HCT116 (cell line): ENCODE results near the gene DCP2. TPM values are rescaled to one million over a fixed set of nuclear protein-coding genes. Genes with fewer than 3 reads are reported as not detected.

Source experiments
- ATAC-seq: fragments of 200-7000 bp; cut with Tn5 transposase; 2 replicates; pipeline ENCODE4 v1.9.1; 2020; ENCODE audit warnings: mild to moderate bottlenecking, moderate library complexity
- BruUV-seq: library from RNA; stranded (reverse); fragments of 400-500 nt; replicated peaks from 2 replicates; lab custom pipeline; 2021; lab: Mats Ljungman, UMichigan
- CTCF ChIA-PET: fragments of 300-600 bp; sonication (Branson Sonifier 250); formaldehyde crosslinking; loops from one replicate; lab custom pipeline; 2021; ENCODE audit warnings: antibody characterized with exemption; lab: Charles Lee
- POLR2A ChIA-PET: fragments of 300-600, 350-600 bp; sonication (Branson Sonifier 250); formaldehyde crosslinking; loops from one replicate; lab custom pipeline; 2021; ENCODE audit warnings: antibody characterized with exemption; lab: Charles Lee
- RAD21 ChIA-PET, 2 experiments: fragments of 300-600 bp; sonication (Branson Sonifier 250); formaldehyde crosslinking; loops; one replicate each; lab custom pipeline; 2023; ENCODE audit warnings: low total read pairs in 2 of 2; ENCODE audit not compliant: uncharacterized antibody in 2 of 2, unreplicated experiment in 2 of 2, low non-redundant PET in 1 of 2; lab: Charles Lee
- DNase-seq: peaks from one replicate; pipeline ENCODE4 v3.0.0-alpha.2; 2010; ENCODE audit warnings: low read depth, low spot score
- H2AFZ ChIP-seq: fragments of 200-600 bp; shearing (Covaris generic), sonication (generic); 2 replicates; pipeline ENCODE4 v1.6.1; 2017; ENCODE audit warnings: low read depth, mixed run types, mixed read lengths, antibody characterized with exemption, low read length; ENCODE audit not compliant: poor library complexity, severe bottlenecking
- H3K27ac ChIP-seq: 2 replicates; pipeline ENCODE4 v1.5.1; 2012; ENCODE audit warnings: low read depth, low read length
- H3K27me3 ChIP-seq: fragments of 200-600 bp; sonication (generic); 2 replicates; pipeline ENCODE4 v1.6.1; 2016; ENCODE audit warnings: mixed run types, low read length, mixed read lengths; ENCODE audit not compliant: insufficient read depth
- H3K36me3 ChIP-seq, 2 experiments: fragments of 200-500 bp in 1 of 2; fragments of 200-600 bp in 1 of 2; sonication (Bioruptor generic) in 1 of 2; sonication (generic) in 1 of 2; 2 replicates each; pipeline versions ENCODE4 v1.5.1 to v1.6.1; 2014 to 2016; ENCODE audit warnings: low read length in 2 of 2, inconsistent platforms in 1 of 2, mixed read lengths in 1 of 2, mixed run types in 1 of 2; ENCODE audit not compliant: insufficient read depth in 2 of 2, control insufficient read depth in 1 of 2
- H3K4me1 ChIP-seq, 2 experiments: fragments of 200-600 bp in 1 of 2; sonication (generic) in 1 of 2; 2 replicates each; pipeline versions ENCODE4 v1.5.1 to v1.6.1; 2012 to 2017; ENCODE audit warnings: low read length in 2 of 2, inconsistent platforms in 1 of 2, mild to moderate bottlenecking in 1 of 2, mixed read lengths in 1 of 2, mixed run types in 1 of 2, moderate library complexity in 1 of 2; ENCODE audit not compliant: insufficient read depth in 2 of 2, control insufficient read depth in 1 of 2
- H3K4me2 ChIP-seq: fragments of 200-600 bp; sonication (generic); 2 replicates; pipeline ENCODE4 v1.6.1; 2017; ENCODE audit warnings: mixed run types, low read length, mixed read lengths
- H3K4me3 ChIP-seq, 2 experiments: fragments of 200-600 bp in 1 of 2; sonication (generic) in 1 of 2; replicated peaks in 1 of 2; 2 replicates each; pipeline ENCODE4 v1.5.1; 2011 to 2016; ENCODE audit warnings: low read length in 2 of 2, control low read depth in 1 of 2, low read depth in 1 of 2, mild to moderate bottlenecking in 1 of 2, mixed read lengths in 1 of 2, mixed run types in 1 of 2
- H3K79me2 ChIP-seq: fragments of 200-600 bp; sonication (generic); 2 replicates; pipeline ENCODE4 v1.6.1; 2017; ENCODE audit warnings: mild to moderate bottlenecking, mixed run types, low read length, moderate library complexity, mixed read lengths; ENCODE audit not compliant: insufficient read depth
- H3K9ac ChIP-seq: fragments of 200-600 bp; sonication (generic); 2 replicates; pipeline ENCODE4 v1.6.1; 2016; ENCODE audit warnings: low read length, mixed read lengths
- H3K9me2 ChIP-seq: fragments of 200-600 bp; sonication (generic), shearing (Covaris generic); 2 replicates; pipeline ENCODE4 v1.6.1; 2017; ENCODE audit warnings: mixed run types, mild to moderate bottlenecking, moderate library complexity; ENCODE audit not compliant: insufficient read depth
- H3K9me3 ChIP-seq, 2 experiments: fragments of 200-500 bp in 1 of 2; fragments of 200-600 bp in 1 of 2; sonication (Bioruptor generic) in 1 of 2; sonication (generic) in 1 of 2; 2 replicates each; pipeline ENCODE4 v1.6.1; 2014 to 2017; ENCODE audit warnings: low read length in 2 of 2, mixed read lengths in 2 of 2, inconsistent platforms in 1 of 2, low read depth in 1 of 2, mild to moderate bottlenecking in 1 of 2, mixed run types in 1 of 2, moderate library complexity in 1 of 2; ENCODE audit not compliant: control insufficient read depth in 1 of 2, insufficient read depth in 1 of 2
- H4K20me1 ChIP-seq: fragments of 200-600 bp; sonication (generic), shearing (Covaris generic); 2 replicates; pipeline ENCODE4 v1.6.1; 2017; ENCODE audit warnings: mixed run types, mild to moderate bottlenecking, moderate library complexity; ENCODE audit not compliant: insufficient read depth
- ATF3 ChIP-seq: IDR thresholded peaks from 2 replicates; pipeline ENCODE4 v1.6.1; 2012
- CBX3 ChIP-seq: IDR thresholded peaks from 2 replicates; pipeline ENCODE4 v1.6.1; 2012; ENCODE audit warnings: low read depth
- CTCF ChIP-seq, 3 experiments: fragments of 200-600 bp in 1 of 3; sonication (generic) in 1 of 3; IDR thresholded peaks in 2 of 3; conservative IDR thresholded peaks in 1 of 3; 2 replicates each; pipeline ENCODE4 v1.5.1; 2012 to 2017; ENCODE audit warnings: low read depth in 2 of 3, low read length in 2 of 3, antibody characterized with exemption in 1 of 3, borderline replicate concordance in 1 of 3, control low read depth in 1 of 3, mild to moderate bottlenecking in 1 of 3, mixed read lengths in 1 of 3, mixed run types in 1 of 3, moderate library complexity in 1 of 3; ENCODE audit not compliant: insufficient read depth in 1 of 3
- ELF1 ChIP-seq: IDR thresholded peaks from 2 replicates; pipeline ENCODE4 v1.6.1; 2012; ENCODE audit warnings: low read depth, borderline replicate concordance
- EZH2 ChIP-seq: fragments of 200-600 bp; sonication (generic); IDR thresholded peaks from 2 replicates; pipeline ENCODE4 v1.6.1; 2017; ENCODE audit warnings: antibody characterized with exemption, mixed run types
- FOSL1 ChIP-seq: IDR thresholded peaks from 2 replicates; pipeline ENCODE4 v1.6.1; 2012; ENCODE audit warnings: low read depth
- POLR2A ChIP-seq: IDR thresholded peaks from 2 replicates; pipeline ENCODE4 v1.7.0; 2011; ENCODE audit warnings: borderline replicate concordance; ENCODE audit not compliant: insufficient read depth, insufficient read length; ENCODE audit errors: extremely low read depth
- SP1 ChIP-seq: IDR thresholded peaks from 2 replicates; pipeline ENCODE4 v1.6.1; 2012; ENCODE audit warnings: low read depth
- YY1 ChIP-seq: IDR thresholded peaks from 2 replicates; pipeline ENCODE4 v1.6.1; 2011; ENCODE audit warnings: low read length, low read depth, moderate library complexity, mild to moderate bottlenecking; ENCODE audit not compliant: insufficient replicate concordance; ENCODE audit errors: extremely low read depth
- intact Hi-C: fragments of 100-400 bp; cut with micrococcal nuclease; formaldehyde crosslinking; loops from 2 replicates; pipeline ENCODE4 v1.10.0; 2022
- total RNA-seq: library from RNA; stranded (reverse); gene quantifications from one replicate; pipeline ENCODE4 v1.2.1, GENCODE V29; 2021; ENCODE audit not compliant: unreplicated experiment
- TF ChIP-seq, protein P1 (sequence below): IDR thresholded peaks from 2 replicates; pipeline ENCODE4 v1.6.1; 2011; ENCODE audit warnings: mild to moderate bottlenecking, low read length, moderate library complexity; ENCODE audit not compliant: insufficient replicate concordance; ENCODE audit errors: extremely low read depth
- TF ChIP-seq, protein P2 (sequence below): IDR thresholded peaks from 2 replicates; pipeline ENCODE4 v1.6.1; 2012
- TF ChIP-seq, protein P3 (sequence below): IDR thresholded peaks from 2 replicates; pipeline ENCODE4 v1.6.1; 2012; ENCODE audit warnings: low read depth

DCP2 gene
- total RNA-seq, 1 experiment from 2014 or later = 57.1 TPM

DNA sequence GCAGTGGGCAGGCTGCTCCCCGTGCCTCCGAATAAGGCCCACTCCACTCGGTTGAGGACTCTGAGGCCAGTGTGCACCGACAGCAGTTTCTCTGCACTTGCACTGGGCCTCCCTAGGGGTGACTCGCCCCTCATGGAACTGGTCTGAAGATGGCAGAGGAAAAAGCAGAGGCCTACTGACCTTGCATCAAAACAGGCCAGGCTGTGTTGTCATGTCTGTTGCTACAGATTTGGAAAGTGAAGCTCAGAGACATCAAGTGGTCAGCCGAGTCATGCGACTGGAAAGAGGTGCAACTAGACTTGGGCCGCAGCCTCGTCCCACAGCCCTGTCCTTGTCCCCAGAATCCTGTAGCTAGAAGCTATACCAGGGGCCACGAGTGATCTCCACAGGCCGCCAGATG is 78.3 kb downstream of the DCP2 start:
- POLR2A ChIA-PET = no interaction called here
- Histone ChIP-seq H3K4me2 (no peak overlapping the region), H3K27ac (no peak overlapping the region), H2AFZ (no peak overlapping the region), H3K9me3 (no peaks in the 10 kb centered on the region), H4K20me1 (no peaks in the 10 kb centered on the region), H3K36me3 (0 out of 4 replicates have a peak, but pooled peaks cover 0 to 4% of the 10 kb centered on the region in 2 experiments)
- ATAC-seq (no peak), DNase-seq (no peak)
- intact Hi-C loops = no loop called here
- RAD21 ChIA-PET = no interaction called here
- no peak for TF ChIP-seq YY1
- no peak for TF ChIP-seq ATF3
- no peak for TF ChIP-seq SP1
- TF ChIP-seq, all 23 proteins: peak for 0
- Histone ChIP-seq H3K9me2 (no peaks in the 10 kb centered on the region), H3K9ac (no peak overlapping the region), H3K4me1 (peaks cover 0 to 4% of the 10 kb centered on the region in 2 experiments; a peak in 1 of 4 replicates), H3K27me3 (no peaks in the 10 kb centered on the region), H3K4me3 (no peak overlapping the region), H3K79me2 (no peaks in the 10 kb centered on the region)
- BruUV-seq = no TSS peak
- CTCF ChIA-PET = no interaction called here

DNA sequence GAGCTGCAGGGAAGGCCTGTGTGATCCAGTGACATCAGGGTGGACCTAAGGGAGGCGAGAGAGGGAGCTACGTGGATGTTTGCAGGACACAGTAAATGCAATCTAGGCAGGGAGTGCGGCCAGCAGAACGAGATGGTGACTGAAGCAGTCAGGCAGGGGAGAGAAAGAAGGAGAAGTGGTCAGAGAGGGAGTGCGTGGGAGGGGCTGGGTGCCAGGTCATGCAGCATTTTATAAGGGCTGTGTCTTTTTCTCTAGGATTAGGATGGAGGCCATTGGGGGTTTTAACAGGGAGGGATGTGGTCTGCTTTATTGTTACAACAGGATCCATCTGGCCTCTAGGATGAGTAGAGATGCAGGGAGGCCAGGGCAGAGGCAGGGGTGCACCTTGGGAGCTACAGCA is 80.4 kb downstream of the DCP2 start:
- Histone ChIP-seq H3K4me3 (no peak overlapping the region), H3K4me1 (no peaks in the 10 kb centered on the region), H2AFZ (no peak overlapping the region), H3K9ac (no peak overlapping the region), H3K27ac (no peak overlapping the region), H3K9me3 (no peaks in the 10 kb centered on the region), H3K36me3 (no peaks in the 10 kb centered on the region), H3K27me3 (no peaks in the 10 kb centered on the region), H4K20me1 (no peaks in the 10 kb centered on the region), H3K79me2 (no peaks in the 10 kb centered on the region), H3K4me2 (no peak overlapping the region), H3K9me2 (no peaks in the 10 kb centered on the region)
- no TSS peak for BruUV-seq
- RAD21 ChIA-PET = no interaction called here
- POLR2A ChIA-PET = no interaction called here
- CTCF ChIA-PET = no interaction called here
- DNase-seq (no peak), ATAC-seq (no peak)
- intact Hi-C loops = no loop called here
- TF ChIP-seq POLR2A (no peak), CTCF (IDR thresholded peaks at IDR 0.05 in 2 of 3, conservative IDR thresholded peaks at IDR 0.05 in 1 of 3; ENCODE audit: borderline replicate concordance in 1 of 3, insufficient read depth in 1 of 3, low read depth in 2 of 3, low read length in 2 of 3) (no peak), EZH2 (no peak), ELF1 (no peak), FOSL1 (no peak), SP1 (no peak), CBX3 (no peak)
- TF ChIP-seq, protein P1, sequence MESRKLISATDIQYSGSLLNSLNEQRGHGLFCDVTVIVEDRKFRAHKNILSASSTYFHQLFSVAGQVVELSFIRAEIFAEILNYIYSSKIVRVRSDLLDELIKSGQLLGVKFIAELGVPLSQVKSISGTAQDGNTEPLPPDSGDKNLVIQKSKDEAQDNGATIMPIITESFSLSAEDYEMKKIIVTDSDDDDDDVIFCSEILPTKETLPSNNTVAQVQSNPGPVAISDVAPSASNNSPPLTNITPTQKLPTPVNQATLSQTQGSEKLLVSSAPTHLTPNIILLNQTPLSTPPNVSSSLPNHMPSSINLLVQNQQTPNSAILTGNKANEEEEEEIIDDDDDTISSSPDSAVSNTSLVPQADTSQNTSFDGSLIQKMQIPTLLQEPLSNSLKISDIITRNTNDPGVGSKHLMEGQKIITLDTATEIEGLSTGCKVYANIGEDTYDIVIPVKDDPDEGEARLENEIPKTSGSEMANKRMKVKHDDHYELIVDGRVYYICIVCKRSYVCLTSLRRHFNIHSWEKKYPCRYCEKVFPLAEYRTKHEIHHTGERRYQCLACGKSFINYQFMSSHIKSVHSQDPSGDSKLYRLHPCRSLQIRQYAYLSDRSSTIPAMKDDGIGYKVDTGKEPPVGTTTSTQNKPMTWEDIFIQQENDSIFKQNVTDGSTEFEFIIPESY = no peak
- TF ChIP-seq, protein P2, sequence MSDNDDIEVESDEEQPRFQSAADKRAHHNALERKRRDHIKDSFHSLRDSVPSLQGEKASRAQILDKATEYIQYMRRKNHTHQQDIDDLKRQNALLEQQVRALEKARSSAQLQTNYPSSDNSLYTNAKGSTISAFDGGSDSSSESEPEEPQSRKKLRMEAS = no peak
- TF ChIP-seq, protein P3, sequence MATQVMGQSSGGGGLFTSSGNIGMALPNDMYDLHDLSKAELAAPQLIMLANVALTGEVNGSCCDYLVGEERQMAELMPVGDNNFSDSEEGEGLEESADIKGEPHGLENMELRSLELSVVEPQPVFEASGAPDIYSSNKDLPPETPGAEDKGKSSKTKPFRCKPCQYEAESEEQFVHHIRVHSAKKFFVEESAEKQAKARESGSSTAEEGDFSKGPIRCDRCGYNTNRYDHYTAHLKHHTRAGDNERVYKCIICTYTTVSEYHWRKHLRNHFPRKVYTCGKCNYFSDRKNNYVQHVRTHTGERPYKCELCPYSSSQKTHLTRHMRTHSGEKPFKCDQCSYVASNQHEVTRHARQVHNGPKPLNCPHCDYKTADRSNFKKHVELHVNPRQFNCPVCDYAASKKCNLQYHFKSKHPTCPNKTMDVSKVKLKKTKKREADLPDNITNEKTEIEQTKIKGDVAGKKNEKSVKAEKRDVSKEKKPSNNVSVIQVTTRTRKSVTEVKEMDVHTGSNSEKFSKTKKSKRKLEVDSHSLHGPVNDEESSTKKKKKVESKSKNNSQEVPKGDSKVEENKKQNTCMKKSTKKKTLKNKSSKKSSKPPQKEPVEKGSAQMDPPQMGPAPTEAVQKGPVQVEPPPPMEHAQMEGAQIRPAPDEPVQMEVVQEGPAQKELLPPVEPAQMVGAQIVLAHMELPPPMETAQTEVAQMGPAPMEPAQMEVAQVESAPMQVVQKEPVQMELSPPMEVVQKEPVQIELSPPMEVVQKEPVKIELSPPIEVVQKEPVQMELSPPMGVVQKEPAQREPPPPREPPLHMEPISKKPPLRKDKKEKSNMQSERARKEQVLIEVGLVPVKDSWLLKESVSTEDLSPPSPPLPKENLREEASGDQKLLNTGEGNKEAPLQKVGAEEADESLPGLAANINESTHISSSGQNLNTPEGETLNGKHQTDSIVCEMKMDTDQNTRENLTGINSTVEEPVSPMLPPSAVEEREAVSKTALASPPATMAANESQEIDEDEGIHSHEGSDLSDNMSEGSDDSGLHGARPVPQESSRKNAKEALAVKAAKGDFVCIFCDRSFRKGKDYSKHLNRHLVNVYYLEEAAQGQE = no peak
